ENCODE data around the gene TMEM120B. TPM values are rescaled to one million over a fixed set of nuclear protein-coding genes. Genes with fewer than 3 reads are reported as not detected.

The TMEM120B gene
- total RNA-seq, 1 donor from 2014 or later, result 10.3 TPM

DNA sequence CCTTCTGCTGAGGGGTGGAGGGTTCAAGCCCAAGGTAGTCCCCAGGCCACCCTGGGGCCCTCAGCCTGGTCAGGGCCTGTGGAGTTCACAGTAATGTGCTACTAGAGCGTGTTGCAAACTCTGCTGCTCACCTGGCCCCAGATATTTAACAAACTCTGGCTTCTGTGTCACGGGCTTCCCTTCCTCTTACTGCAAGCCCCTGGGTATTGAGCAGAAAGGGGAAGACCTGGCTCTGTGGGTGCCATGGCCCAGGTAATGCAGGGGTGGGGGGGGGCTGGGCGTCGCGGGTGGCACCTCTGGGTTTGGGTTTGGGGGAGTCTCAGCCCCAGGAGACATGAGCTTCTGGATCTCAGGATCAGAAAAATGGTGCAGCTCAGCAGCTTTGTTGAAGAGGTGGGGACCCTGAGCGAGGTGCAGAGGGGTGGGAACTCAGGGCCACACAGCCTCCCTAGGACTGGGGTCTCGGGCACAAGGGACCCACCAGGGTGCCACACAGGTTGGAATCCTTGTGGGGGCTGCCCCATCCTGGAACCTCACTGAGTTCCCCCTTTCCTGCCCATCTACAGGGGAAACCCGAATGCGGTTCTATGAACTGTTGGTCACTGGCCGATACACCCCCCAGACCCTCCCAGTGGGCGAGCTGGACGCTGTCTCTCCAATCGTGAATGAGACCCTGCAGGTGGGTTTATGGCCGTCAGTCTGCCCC is 95.2 kb downstream of the TMEM120B start:
- no peak for TF ChIP-seq CTCF (IDR thresholded peaks at IDR 0.05; ENCODE audit: unreplicated experiment)
- Mint-ChIP-seq H3K4me3 (ENCODE audit: unreplicated experiment) (no peak overlapping the region), H3K27me3 (ENCODE audit: unreplicated experiment) (peaks cover 15% of the 10 kb centered on the region), H3K27ac (ENCODE audit: unreplicated experiment) (no peak overlapping the region), H3K36me3 (ENCODE audit: low read depth, unreplicated experiment) (peaks cover 16% of the 10 kb centered on the region), H3K4me1 (ENCODE audit: unreplicated experiment) (peaks cover 19% of the 10 kb centered on the region), H3K9me3 (ENCODE audit: unreplicated experiment) (no peaks in the 10 kb centered on the region)
- no peak for DNase-seq (ENCODE audit: low spot score)

GRCh38 chr12:121808623-121809022 is 96.1 kb downstream of the TMEM120B start:
- Mint-ChIP-seq H3K27me3 (ENCODE audit: unreplicated experiment) (peaks cover 11% of the 10 kb centered on the region), H3K4me3 (ENCODE audit: unreplicated experiment) (no peak overlapping the region), H3K27ac (ENCODE audit: unreplicated experiment) (no peak overlapping the region), H3K36me3 (ENCODE audit: low read depth, unreplicated experiment) (peaks cover 17% of the 10 kb centered on the region), H3K9me3 (ENCODE audit: unreplicated experiment) (no peaks in the 10 kb centered on the region), H3K4me1 (ENCODE audit: unreplicated experiment) (peaks cover 25% of the 10 kb centered on the region)
- no peak for DNase-seq (ENCODE audit: low spot score)
- TF ChIP-seq CTCF (IDR thresholded peaks at IDR 0.05; ENCODE audit: unreplicated experiment), result no peak

DNA sequence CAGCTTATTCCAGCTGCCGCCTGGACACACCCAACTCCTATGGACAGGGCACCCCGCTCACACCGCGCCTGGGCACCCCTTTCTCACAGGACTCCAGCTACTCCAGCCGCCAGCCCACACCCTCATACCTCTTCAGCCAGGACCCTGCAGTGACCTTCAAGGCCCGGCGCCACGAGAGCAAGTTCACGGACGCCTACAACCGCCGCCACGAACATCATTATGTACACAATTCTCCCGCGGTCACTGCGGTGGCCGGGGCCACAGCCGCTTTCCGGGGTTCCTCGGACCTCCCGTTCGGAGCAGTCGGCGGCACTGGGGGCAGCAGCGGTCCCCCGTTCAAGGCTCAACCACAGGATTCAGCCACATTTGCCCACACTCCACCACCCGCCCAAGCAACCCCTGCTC is 97.2 kb downstream of the TMEM120B start:
- Mint-ChIP-seq H3K36me3 (ENCODE audit: low read depth, unreplicated experiment) (peaks cover 19% of the 10 kb centered on the region), H3K27me3 (ENCODE audit: unreplicated experiment) (peaks cover 10% of the 10 kb centered on the region), H3K27ac (ENCODE audit: unreplicated experiment) (no peak overlapping the region), H3K4me3 (ENCODE audit: unreplicated experiment) (no peak overlapping the region), H3K4me1 (ENCODE audit: unreplicated experiment) (peaks cover 27% of the 10 kb centered on the region), H3K9me3 (ENCODE audit: unreplicated experiment) (no peaks in the 10 kb centered on the region)
- TF ChIP-seq CTCF (IDR thresholded peaks at IDR 0.05; ENCODE audit: unreplicated experiment), result no peak
- DNase-seq (ENCODE audit: low spot score), result no peak

GRCh38 chr12:121810234-121810817 is 97.8 kb downstream of the TMEM120B start:
- TF ChIP-seq CTCF (IDR thresholded peaks at IDR 0.05; ENCODE audit: unreplicated experiment), result no peak
- Mint-ChIP-seq H3K9me3 (ENCODE audit: unreplicated experiment) (no peaks in the 10 kb centered on the region), H3K27me3 (ENCODE audit: unreplicated experiment) (peaks cover 10% of the 10 kb centered on the region), H3K4me3 (ENCODE audit: unreplicated experiment) (no peak overlapping the region), H3K27ac (ENCODE audit: unreplicated experiment) (no peak overlapping the region), H3K36me3 (ENCODE audit: low read depth, unreplicated experiment) (peaks cover 20% of the 10 kb centered on the region), H3K4me1 (ENCODE audit: unreplicated experiment) (peaks cover 27% of the 10 kb centered on the region)
- no peak for DNase-seq (ENCODE audit: low spot score)

GRCh38 chr12:121810833-121811433 is 98.4 kb downstream of the TMEM120B start:
- DNase-seq (ENCODE audit: low spot score), result no peak
- Mint-ChIP-seq H3K4me1 (ENCODE audit: unreplicated experiment) (peaks cover 23% of the 10 kb centered on the region), H3K9me3 (ENCODE audit: unreplicated experiment) (no peaks in the 10 kb centered on the region), H3K27ac (ENCODE audit: unreplicated experiment) (peak overlapping the region; percentile 65), H3K36me3 (ENCODE audit: low read depth, unreplicated experiment) (peaks cover 23% of the 10 kb centered on the region), H3K27me3 (ENCODE audit: unreplicated experiment) (peaks cover 9% of the 10 kb centered on the region), H3K4me3 (ENCODE audit: unreplicated experiment) (peak overlapping the region; percentile 75)
- TF ChIP-seq CTCF (IDR thresholded peaks at IDR 0.05; ENCODE audit: unreplicated experiment), result no peak

Data from endothelial cell (in vitro differentiated cells).